Hypothalamus (tissue), 51 donors: ENCODE data around the gene SLC17A7.

Experiments
- DNase-seq, 51 donors: peaks; one replicate each; lab custom pipeline; 2025; lab: John Stamatoyannopoulos, UW

SLC17A7 gene

GRCh38 chr19:49390131-49390928 is 51.0 kb downstream of the SLC17A7 start:
- DNase-seq, result no peak

- no peak for DNase-seq
Observed at GRCh38 chr19:49389406-49389805, 51.9 kb downstream of the SLC17A7 start.

DNA sequence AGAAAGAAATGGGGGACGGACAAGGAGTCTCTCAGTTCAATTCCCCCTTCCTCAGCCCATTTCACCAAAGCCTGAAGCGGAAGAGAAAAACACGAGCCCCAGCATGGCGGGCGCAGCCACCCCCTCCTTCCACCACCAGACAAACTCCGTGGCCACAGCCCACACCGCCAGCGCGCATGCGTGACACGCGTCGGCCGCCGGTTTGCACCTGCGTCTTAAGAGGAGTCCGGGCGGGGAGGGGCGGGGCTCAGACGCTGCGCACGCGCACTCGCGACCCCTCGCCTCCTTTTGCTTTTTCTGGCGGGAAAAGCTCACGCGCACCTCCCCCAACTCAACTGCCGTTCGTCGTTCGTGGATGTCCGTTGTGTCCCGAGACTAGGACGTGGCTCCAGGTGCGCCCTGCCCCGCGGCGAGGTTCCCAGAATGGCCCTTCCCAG is 53.4 kb downstream of the SLC17A7 start, which contains the start of gene KASH5:
KASH5 (plus strand) TSS at position 314 of the 437 bp plus-strand sequence. CDS start 2,635 bp downstream, outside the sequence.
- peak in 27 of 51 donors; percentile 2 to 50 (median 19) for DNase-seq

DNA sequence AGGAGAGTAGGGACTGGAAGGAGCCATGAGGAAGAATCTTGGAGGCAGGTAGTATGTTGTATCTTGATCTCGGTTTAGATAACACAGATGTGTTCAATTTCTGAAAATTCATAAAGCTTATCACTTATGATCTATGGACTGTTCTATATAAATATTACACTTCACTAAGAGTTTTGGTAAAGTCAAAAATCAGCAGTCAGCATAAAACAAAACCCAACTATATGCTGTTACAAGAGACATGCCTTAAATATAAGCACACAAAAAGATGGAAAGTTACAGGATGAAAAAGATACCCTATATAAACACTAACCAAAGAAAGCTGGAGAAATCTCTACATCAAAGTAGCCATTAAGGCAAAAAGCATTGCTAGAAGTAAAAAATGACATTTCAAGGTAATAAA is 57.7 kb downstream of the SLC17A7 start:
- no peak for DNase-seq

- no peak for DNase-seq
Observed at GRCh38 chr19:49382639-49383038, 58.7 kb downstream of the SLC17A7 start.

DNA sequence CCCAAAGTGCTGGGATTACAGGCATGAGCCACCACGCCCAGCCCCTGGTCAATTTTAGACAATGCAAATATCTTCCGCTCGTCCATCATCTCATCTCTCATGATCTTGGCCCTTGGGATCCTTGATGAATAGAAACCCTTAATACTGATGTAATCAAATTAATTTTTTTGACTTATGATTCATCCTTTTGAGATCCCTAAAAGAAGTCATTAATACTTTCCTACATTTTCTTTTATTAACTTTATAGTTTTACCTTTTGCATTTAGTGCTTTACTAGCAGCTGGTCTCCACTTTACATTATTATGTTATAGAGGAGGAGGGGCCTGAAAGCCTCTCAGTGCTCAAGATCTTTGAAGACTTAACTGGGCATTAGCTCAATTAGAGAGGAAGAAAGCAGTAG is 60.9 kb downstream of the SLC17A7 start:
- no peak for DNase-seq
